ENCODE measurements around the gene PHF23.

PHF23 gene

GRCh38 chr17:7237761-7238419 is 1.4 kb downstream of the PHF23 start:
- DNase-seq (ENCODE audit: low read depth) = peak; percentile 75

DNA sequence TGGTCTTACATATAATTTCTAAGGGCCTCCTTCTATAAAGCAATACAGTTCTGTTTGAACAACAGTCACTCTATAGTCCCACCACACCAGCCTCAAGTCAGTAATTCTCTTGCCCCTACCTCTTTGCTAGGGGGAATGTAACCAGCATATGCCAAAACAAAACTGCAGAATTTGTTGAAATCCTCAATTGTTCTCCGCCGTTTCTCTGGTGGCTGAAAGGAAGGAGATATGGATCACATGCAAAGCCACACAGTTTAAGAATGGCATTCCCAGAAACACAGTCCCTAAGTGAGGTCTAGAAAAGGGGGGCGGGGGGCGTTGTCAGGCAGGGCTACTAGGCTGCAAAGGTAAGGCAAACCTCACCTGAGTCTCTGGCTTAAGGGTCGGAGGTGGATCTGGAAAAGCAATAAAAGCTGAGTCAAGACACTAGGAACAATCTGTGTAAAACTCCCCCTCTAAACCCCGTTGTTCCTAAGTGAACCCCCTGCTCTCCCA is 1.9 kb downstream of the PHF23 start:
- DNase-seq (ENCODE audit: low read depth) = no peak

GRCh38 chr17:7236808-7237207 is 2.4 kb downstream of the PHF23 start:
- DNase-seq (ENCODE audit: low read depth) = no peak

GRCh38 chr17:7235693-7236665 is 3.3 kb downstream of the PHF23 start:
- no peak for DNase-seq (ENCODE audit: low read depth)

- peak; percentile 89 for DNase-seq (ENCODE audit: low read depth)
Observed at GRCh38 chr17:7234083-7234951, 4.9 kb downstream of the PHF23 start, which contains the start of gene DVL2. DVL2 (minus strand) TSS chr17:7234517; CDS start chr17:7234262, 255 bp downstream.

DNA sequence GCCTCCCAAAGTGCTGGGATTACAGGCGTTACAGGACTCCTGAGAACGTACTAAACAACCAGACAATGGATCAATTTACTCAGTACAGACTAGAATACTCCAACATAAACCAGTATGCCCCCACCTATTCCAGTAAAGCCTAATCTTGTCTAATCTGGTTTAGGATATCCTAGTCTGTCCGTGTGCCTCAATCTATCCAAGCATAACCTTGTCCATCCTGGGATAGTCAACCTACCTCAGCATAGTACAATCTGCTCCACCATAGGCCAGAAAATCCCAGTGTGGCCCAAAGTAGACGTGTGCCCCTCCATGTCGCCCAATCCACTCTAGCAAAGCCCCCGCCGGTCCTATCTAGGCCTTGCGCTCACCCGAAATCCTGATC is 5.6 kb downstream of the PHF23 start:
- no peak for DNase-seq (ENCODE audit: low read depth)

DNA sequence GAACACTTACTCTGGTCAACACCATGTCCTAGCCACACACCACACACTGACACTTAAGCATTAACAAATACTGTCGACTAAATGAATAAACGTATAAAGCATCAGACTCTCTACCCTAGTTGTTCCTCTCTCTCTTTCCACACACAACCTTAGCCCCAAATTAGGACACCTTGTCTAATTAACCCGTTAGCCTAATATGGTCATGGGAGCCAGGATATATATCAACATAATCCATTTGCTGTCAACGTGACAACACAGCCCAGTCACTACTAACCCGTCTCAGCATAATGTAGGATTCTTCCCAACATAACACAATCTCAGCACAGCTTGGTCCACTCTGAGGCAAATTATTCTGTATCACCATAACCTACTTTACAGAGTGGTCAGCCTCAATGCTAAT is 7.1 kb downstream of the PHF23 start:
- no peak for DNase-seq (ENCODE audit: low read depth)

DNA sequence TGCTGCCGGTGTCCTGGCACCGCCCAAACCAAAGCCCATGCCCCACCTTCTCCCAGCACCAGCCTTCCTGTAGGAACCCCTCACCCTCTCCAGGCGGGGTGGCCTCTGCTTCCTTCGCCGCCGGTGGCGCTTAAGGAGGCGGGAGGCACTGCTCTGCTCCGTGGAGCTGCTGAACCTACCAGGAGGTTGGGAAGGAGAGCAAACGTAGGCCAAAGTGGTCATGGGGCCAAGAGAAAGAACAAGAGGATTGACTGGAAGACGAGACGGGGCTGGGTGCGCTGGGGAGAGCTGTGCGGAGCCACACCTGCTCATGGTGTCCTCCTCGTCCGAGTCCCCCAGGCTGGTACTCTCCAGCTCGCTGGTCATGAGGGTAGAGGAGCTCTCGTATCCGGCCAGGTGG is 9.8 kb downstream of the PHF23 start:
- no peak for DNase-seq (ENCODE audit: low read depth)

- DNase-seq (ENCODE audit: low read depth) = no peak
Observed at GRCh38 chr17:7228920-7229319, 10.3 kb downstream of the PHF23 start.

DNA sequence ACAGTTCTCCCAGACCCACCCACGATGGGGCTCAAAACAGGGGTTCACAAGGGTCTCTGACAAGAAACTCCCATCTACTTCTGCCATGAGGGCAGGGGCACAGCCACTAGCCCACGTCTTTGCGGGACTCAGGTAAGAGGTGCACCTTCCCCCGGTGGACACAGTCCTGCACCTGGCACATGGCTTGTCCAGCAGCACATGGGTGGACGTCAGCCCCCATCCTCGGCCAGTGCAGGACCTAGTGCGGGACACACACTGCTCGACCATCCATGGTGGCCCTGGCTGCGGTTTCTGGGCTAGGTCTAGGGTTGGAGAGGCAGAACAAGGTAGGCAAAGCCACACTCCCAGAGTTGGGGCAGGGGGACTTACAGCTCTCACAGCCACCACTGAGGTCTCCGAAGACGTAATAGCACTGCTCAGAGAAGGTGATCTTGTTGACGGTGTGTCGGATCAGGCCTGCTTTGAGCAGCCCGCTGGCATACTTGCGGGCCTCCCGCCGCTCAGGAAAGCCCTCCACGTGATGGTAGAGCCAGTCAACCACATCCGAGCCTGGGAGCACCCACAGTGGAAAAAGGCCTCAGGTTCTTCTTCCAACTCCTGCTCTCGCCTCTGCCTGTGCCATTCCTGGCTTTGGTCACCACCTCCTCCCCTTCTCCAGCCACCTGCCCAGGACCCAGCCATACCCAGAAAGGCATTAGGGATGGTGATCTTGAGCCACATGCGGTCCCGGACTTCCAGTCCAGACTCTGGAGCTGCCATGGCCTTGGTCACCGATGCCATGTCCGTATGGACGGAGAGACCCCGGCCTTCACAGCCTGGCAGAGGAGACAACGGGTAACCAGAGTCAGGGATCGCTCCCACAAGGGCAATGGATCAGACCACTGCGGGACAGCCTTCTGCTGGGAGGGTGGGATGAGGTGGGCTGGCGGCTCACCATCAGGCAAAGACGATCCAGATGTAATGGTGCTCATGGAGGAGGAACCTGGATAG is 12.2 kb downstream of the PHF23 start:
- no peak for DNase-seq (ENCODE audit: low read depth)

- DNase-seq (ENCODE audit: low read depth) = no peak
Observed at GRCh38 chr17:7225711-7226331, 13.4 kb downstream of the PHF23 start.

GRCh38 chr17:7224661-7225111 is 14.6 kb downstream of the PHF23 start:
- DNase-seq (ENCODE audit: low read depth) = no peak

DNA sequence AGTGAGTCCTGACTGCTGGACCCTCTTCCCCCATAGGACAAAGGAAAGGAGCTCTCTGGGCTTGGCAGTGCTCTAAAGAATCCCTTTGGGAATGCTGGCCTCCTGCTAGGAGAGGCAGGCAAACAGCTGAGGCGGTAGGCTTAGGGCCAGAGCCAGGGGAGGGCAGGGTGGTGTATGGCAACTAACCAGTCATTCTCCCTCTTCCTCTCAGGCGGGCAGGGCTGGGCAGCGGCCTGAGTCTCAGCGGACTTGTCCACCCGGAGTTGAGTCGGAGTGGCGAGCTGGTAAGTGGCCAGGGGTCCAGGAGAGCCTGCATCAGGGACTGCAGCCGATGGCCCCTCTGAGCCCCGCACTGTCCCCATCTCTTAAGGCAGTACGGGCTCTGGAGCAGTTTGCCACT is 15.1 kb downstream of the PHF23 start:
- DNase-seq (ENCODE audit: low read depth) = no peak

GRCh38 chr17:7223375-7223774 is 15.9 kb downstream of the PHF23 start:
- no peak for DNase-seq (ENCODE audit: low read depth)

- no peak for DNase-seq (ENCODE audit: low read depth)
Observed at GRCh38 chr17:7222972-7223292, 16.3 kb downstream of the PHF23 start.

DNA sequence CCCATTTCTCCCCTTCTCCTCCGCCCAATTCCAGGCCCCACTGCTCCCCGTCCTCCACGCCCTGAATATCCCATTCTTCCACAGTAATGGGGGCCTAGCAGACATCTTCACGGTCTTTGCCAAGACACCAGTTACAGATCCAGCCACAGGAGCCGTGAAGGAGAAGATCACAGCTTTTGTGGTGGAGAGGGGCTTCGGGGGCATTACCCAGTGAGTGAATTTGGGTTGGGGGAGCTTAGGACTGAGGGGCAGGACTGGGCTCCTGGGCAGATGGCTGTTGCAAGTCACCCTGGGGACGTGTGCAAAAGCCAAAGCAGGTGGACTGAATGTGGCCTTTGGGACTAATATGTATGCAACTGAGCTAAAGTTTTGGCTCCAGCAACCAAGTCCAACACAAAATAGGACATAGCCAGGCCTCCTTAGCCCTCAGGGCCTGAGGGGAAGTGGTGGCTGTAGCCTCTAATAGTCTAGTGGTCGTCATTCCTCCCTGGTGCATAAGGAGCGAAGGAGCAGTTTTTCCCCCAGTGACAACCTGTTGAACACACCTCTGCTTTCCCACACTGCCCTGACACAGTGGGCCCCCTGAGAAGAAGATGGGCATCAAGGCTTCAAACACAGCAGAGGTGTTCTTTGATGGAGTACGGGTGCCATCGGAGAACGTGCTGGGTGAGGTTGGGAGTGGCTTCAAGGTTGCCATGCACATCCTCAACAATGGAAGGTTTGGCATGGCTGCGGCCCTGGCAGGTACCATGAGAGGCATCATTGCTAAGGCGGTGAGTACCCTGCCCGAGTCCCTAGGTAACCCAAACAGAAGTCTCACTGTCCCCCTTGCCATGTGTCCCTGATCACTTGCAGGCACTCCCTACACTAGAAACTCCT is 16.9 kb downstream of the PHF23 start:
- no peak for DNase-seq (ENCODE audit: low read depth)

GRCh38 chr17:7221278-7222092 is 17.8 kb downstream of the PHF23 start:
- no peak for DNase-seq (ENCODE audit: low read depth)

DNA sequence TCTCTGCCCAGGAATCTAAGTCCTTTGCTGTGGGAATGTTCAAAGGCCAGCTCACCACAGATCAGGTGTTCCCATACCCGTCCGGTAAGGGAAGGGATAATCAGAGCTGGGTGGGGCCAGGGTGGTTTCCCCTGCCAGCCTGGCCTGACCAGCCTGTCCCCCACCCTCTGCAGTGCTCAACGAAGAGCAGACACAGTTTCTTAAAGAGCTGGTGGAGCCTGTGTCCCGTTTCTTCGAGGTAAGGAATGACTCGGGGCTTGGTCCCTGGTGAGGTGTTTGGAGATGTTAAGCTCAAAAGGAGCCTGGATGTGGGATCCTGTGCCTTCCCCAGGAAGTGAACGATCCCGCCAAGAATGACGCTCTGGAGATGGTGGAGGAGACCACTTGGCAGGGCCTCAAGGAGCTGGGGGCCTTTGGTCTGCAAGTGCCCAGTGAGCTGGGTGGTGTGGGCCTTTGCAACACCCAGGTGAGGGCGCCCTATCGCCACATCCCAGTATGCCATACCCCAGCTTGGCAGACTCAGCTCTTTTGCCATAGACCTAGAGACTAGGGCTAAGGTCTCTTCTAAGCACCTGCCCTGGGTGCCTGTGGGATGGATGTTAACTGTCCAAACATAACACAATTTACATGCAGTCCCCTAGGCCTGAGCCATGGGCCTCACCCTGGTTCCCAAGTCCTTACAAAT is 18.5 kb downstream of the PHF23 start:
- DNase-seq (ENCODE audit: low read depth) = no peak

All from stimulated activated CD8-positive, alpha-beta memory T cell treated with anti-CD3 and anti-CD28 coated beads, Interleukin-15, amount 100 ng/mL, for 24 hours (primary cell).